GM12801 (cell line): Measurements from ENCODE around the gene CCL4.

ENCODE experiments used
- CTCF ChIP-seq: IDR thresholded peaks from one replicate; pipeline ENCODE4 v1.5.1; 2011; ENCODE audit warnings: control low read depth; ENCODE audit not compliant: insufficient read length; ENCODE audit errors: extremely low read depth

Gene CCL4

GRCh38 chr17:36086791-36087190 lies 16.8 kb upstream of the CCL4 start:
- TF ChIP-seq CTCF: no peak

GRCh38 chr17:36088670-36089338 lies 14.8 kb upstream of the CCL4 start:
- no peak for TF ChIP-seq CTCF

GRCh38 chr17:36089339-36089865 lies 14.2 kb upstream of the CCL4 start:
- no peak for TF ChIP-seq CTCF

- TF ChIP-seq CTCF: no peak
Observed at GRCh38 chr17:36089888-36090836, 13.5 kb upstream of the CCL4 start, which contains the start of gene CCL3. Gene CCL3, minus strand, starts transcription at chr17:36090143. Its CDS starts 85 bp downstream, at chr17:36090058.

GRCh38 chr17:36092230-36092629 lies 11.4 kb upstream of the CCL4 start:
- no peak for TF ChIP-seq CTCF

GRCh38 chr17:36094232-36094631 lies 9.4 kb upstream of the CCL4 start:
- TF ChIP-seq CTCF: no peak

GRCh38 chr17:36094746-36095145 lies 8.9 kb upstream of the CCL4 start:
- no peak for TF ChIP-seq CTCF
